Measurements from ENCODE around the gene PCYT2. TPM values are rescaled to one million over a fixed set of nuclear protein-coding genes. Genes with fewer than 3 reads are reported as not detected.

The PCYT2 gene
- total and polyA plus RNA-seq, 2 donors (not counting 1 experiment from before 2014, with no cell fraction given), result 33.4 to 34.9 TPM

- Mint-ChIP-seq H3K27ac (no peak overlapping the region), H3K9me3 (ENCODE audit: insufficient read depth) (no peaks in the 10 kb centered on the region), H3K4me1 (peaks cover 9% of the 10 kb centered on the region), H3K4me3 (no peak overlapping the region), H3K27me3 (no peaks in the 10 kb centered on the region)
- H3K9me3 ChIP-seq (ENCODE audit: control extremely low read depth in 1 of 3, control insufficient read depth in 2 of 3, insufficient read depth in 1 of 3, low read length in 2 of 3), result peaks cover 0 to 1% (median 0%) of the 10 kb centered on the region in 3 donors
- H3K36me3 ChIP-seq (replicated peaks in 1 of 2; ENCODE audit: control extremely low read depth in 1 of 2, control insufficient read depth in 1 of 2, extremely low read depth in 1 of 2, insufficient read depth in 2 of 2, low read length in 1 of 2), result peaks cover 0 to 20% of the 10 kb centered on the region in 2 experiments
- TF ChIP-seq EZH2 (IDR thresholded peaks at IDR 0.05; ENCODE audit: borderline replicate concordance, insufficient read depth, low read depth, low read length, poor library complexity, severe bottlenecking), result no peak
- TF ChIP-seq CTCF (IDR thresholded peaks at IDR 0.05), result no peak
- no peak for DNase-seq
- ChIA-PET CTCF (no interaction called here), POLR2A (no interaction called here)
- 92% methylated on average over 15 of the region's 15 CpGs for WGBS (ENCODE audit: insufficient coverage)
- H3K27ac ChIP-seq (ENCODE audit: low read length in 2 of 2), result no peak overlapping the region
- peaks cover 24% of the 10 kb centered on the region for H3K79me2 ChIP-seq (ENCODE audit: control insufficient read depth, insufficient read depth, low read length)
- ATAC-seq (ENCODE audit: low read depth), result no peak
- H3K4me2 ChIP-seq (replicated peaks; ENCODE audit: low read depth, low read length, poor library complexity, severe bottlenecking), result no peak overlapping the region
- intact Hi-C loops (cut with micrococcal nuclease), result no loop called here
- no peak overlapping the region for H3K9ac ChIP-seq (ENCODE audit: low read length)
- no peak overlapping the region for H3K4me3 ChIP-seq (ENCODE audit: control extremely low read depth in 1 of 5, extremely low read depth in 1 of 5, insufficient read depth in 1 of 5, low read depth in 2 of 5, low read length in 4 of 5)
- peaks cover 22% of the 10 kb centered on the region for H4K20me1 ChIP-seq (ENCODE audit: control insufficient read depth, insufficient read depth, low read length, poor library complexity, severe bottlenecking)
- no peak overlapping the region for H2AFZ ChIP-seq (ENCODE audit: insufficient read depth, low read depth, low read length, poor library complexity, severe bottlenecking)
- peaks cover 14 to 17% of the 10 kb centered on the region in 2 donors for H3K4me1 ChIP-seq (ENCODE audit: control insufficient read depth in 2 of 2, insufficient read depth in 2 of 2, low read length in 2 of 2)
- H3K27me3 ChIP-seq (replicated peaks in 1 of 4; ENCODE audit: control extremely low read depth in 1 of 4, control insufficient read depth in 3 of 4, insufficient read depth in 4 of 4, low read length in 3 of 4), result peaks cover 0 to 10% (median 2%) of the 10 kb centered on the region in 4 experiments
Observed at GRCh38 chr17:81906476-81907218, 4.6 kb downstream of the PCYT2 start.

GRCh38 chr17:81905993-81906392 is 5.2 kb downstream of the PCYT2 start:
- Mint-ChIP-seq H3K9me3 (ENCODE audit: insufficient read depth) (no peaks in the 10 kb centered on the region), H3K4me1 (peaks cover 8% of the 10 kb centered on the region), H3K27me3 (peaks cover 4% of the 10 kb centered on the region), H3K4me3 (no peak overlapping the region), H3K27ac (no peak overlapping the region)
- POLR2A ChIA-PET, result no interaction called here
- no peak overlapping the region for H3K27ac ChIP-seq (ENCODE audit: low read length in 2 of 2)
- no peak overlapping the region for H2AFZ ChIP-seq (ENCODE audit: insufficient read depth, low read depth, low read length, poor library complexity, severe bottlenecking)
- peaks cover 20% of the 10 kb centered on the region for H4K20me1 ChIP-seq (ENCODE audit: control insufficient read depth, insufficient read depth, low read length, poor library complexity, severe bottlenecking)
- DNase-seq (no peak), ATAC-seq (ENCODE audit: low read depth) (no peak)
- peaks cover 0 to 20% of the 10 kb centered on the region in 2 experiments for H3K36me3 ChIP-seq (replicated peaks in 1 of 2; ENCODE audit: control extremely low read depth in 1 of 2, control insufficient read depth in 1 of 2, extremely low read depth in 1 of 2, insufficient read depth in 2 of 2, low read length in 1 of 2)
- 97% methylated on average over 10 of the region's 10 CpGs for WGBS (ENCODE audit: insufficient coverage)
- no peak overlapping the region for H3K4me3 ChIP-seq (ENCODE audit: control extremely low read depth in 1 of 5, extremely low read depth in 1 of 5, insufficient read depth in 1 of 5, low read depth in 2 of 5, low read length in 4 of 5)
- H3K9ac ChIP-seq (ENCODE audit: low read length), result no peak overlapping the region
- peaks cover 15 to 21% of the 10 kb centered on the region in 2 donors for H3K4me1 ChIP-seq (ENCODE audit: control insufficient read depth in 2 of 2, insufficient read depth in 2 of 2, low read length in 2 of 2)
- CTCF ChIA-PET, result no interaction called here
- TF ChIP-seq EZH2 (IDR thresholded peaks at IDR 0.05; ENCODE audit: borderline replicate concordance, insufficient read depth, low read depth, low read length, poor library complexity, severe bottlenecking), result no peak
- no peak for TF ChIP-seq CTCF (IDR thresholded peaks at IDR 0.05)
- H3K9me3 ChIP-seq (ENCODE audit: control extremely low read depth in 1 of 3, control insufficient read depth in 2 of 3, insufficient read depth in 1 of 3, low read length in 2 of 3), result no peaks in the 10 kb centered on the region
- intact Hi-C loops (cut with micrococcal nuclease), result no loop called here
- H3K79me2 ChIP-seq (ENCODE audit: control insufficient read depth, insufficient read depth, low read length), result peaks cover 24% of the 10 kb centered on the region
- no peak overlapping the region for H3K4me2 ChIP-seq (replicated peaks; ENCODE audit: low read depth, low read length, poor library complexity, severe bottlenecking)
- H3K27me3 ChIP-seq (replicated peaks in 1 of 4; ENCODE audit: control extremely low read depth in 1 of 4, control insufficient read depth in 3 of 4, insufficient read depth in 4 of 4, low read length in 3 of 4), result peaks cover 0 to 16% (median 5%) of the 10 kb centered on the region in 4 experiments
